Bronchial epithelial cell (primary cell): ENCODE results near the gene REXO4. TPM values are rescaled to one million over a fixed set of nuclear protein-coding genes. Genes with fewer than 3 reads are reported as not detected.

Experiments
- DNase-seq: peaks from one replicate; pipeline ENCODE4 v3.0.0-alpha.2; 2010; ENCODE audit warnings: low read depth
- FAIRE-seq: peaks from 2 replicates; lab custom pipeline; 2011; peaks lifted over from hg19 to GRCh38; lab: Jason Lieb, UNC
- H3K27me3 ChIP-seq: 2 replicates; pipeline ENCODE4 v1.5.1; 2011; ENCODE audit warnings: low read length; ENCODE audit not compliant: control insufficient read depth, insufficient read depth
- H3K36me3 ChIP-seq: 2 replicates; pipeline ENCODE4 v1.5.1; 2011; ENCODE audit warnings: low read length; ENCODE audit not compliant: control insufficient read depth, insufficient read depth
- H3K4me3 ChIP-seq: 2 replicates; pipeline ENCODE4 v1.5.1; 2011; ENCODE audit warnings: mild to moderate bottlenecking, low read depth, low read length, control low read depth
- CTCF ChIP-seq: IDR thresholded peaks from 2 replicates; pipeline ENCODE4 v1.5.1; 2011; ENCODE audit warnings: mild to moderate bottlenecking, moderate library complexity, low read length, control low read depth, inconsistent platforms; ENCODE audit not compliant: insufficient read depth, severe bottlenecking
- total RNA-seq: library from RNA; depleted of rRNA; stranded (reverse); fragments of >200 nt; gene quantifications from 2 replicates; pipeline ENCODE4 v1.2.1, GENCODE V29; 2014

The REXO4 gene
- total RNA-seq: 13.7 and 15.5 TPM in 2 replicates

GRCh38 chr9:133417541-133418461, at the start of gene REXO4:
Gene REXO4, minus strand, starts transcription at chr9:133418010. Its CDS starts 166 bp downstream, at chr9:133417844.
- peaks cover 7% of the 10 kb centered on the region for H3K36me3 ChIP-seq
- H3K4me3 ChIP-seq: peak within 1 kb of the TSS; percentile 72
- H3K27me3 ChIP-seq: no peaks in the 10 kb centered on the region
- DNase-seq: peak; percentile 54
- TF ChIP-seq CTCF: no peak
- FAIRE-seq: no peak

GRCh38 chr9:133467101-133467500, 49.3 kb upstream of the REXO4 start:
- DNase-seq: no peak
- Histone ChIP-seq H3K4me3 (no peak overlapping the region), H3K36me3 (peaks cover 3% of the 10 kb centered on the region), H3K27me3 (no peaks in the 10 kb centered on the region)
- TF ChIP-seq CTCF: no peak
- no peak for FAIRE-seq

- H3K27me3 ChIP-seq: no peaks in the 10 kb centered on the region
- TF ChIP-seq CTCF: no peak
- no peak overlapping the region for H3K4me3 ChIP-seq
- FAIRE-seq: no peak
- DNase-seq: no peak
- H3K36me3 ChIP-seq: peaks cover 1% of the 10 kb centered on the region
These were observed 48.2 kb upstream of the REXO4 start for GRCh38 chr9:133465984-133466383.

- Histone ChIP-seq H3K4me3 (no peak overlapping the region), H3K27me3 (no peaks in the 10 kb centered on the region), H3K36me3 (peaks cover 1% of the 10 kb centered on the region)
- DNase-seq (no peak), FAIRE-seq (no peak)
- no peak for TF ChIP-seq CTCF
These were observed 46.8 kb upstream of the REXO4 start for GRCh38 chr9:133464638-133465037.

GRCh38 chr9:133463864-133464615, 46.2 kb upstream of the REXO4 start:
- Histone ChIP-seq H3K27me3 (no peaks in the 10 kb centered on the region), H3K36me3 (peaks cover 1% of the 10 kb centered on the region), H3K4me3 (no peak overlapping the region)
- FAIRE-seq: no peak
- DNase-seq: no peak
- TF ChIP-seq CTCF: no peak
